ENCODE results near the gene DCST2. TPM values are rescaled to one million over a fixed set of nuclear protein-coding genes. Genes with fewer than 3 reads are reported as not detected.

DCST2 gene
- total and polyA plus RNA-seq, 9 donors = 0.17 to 1.4 (median 1.1) TPM; not detected in 1

DNA sequence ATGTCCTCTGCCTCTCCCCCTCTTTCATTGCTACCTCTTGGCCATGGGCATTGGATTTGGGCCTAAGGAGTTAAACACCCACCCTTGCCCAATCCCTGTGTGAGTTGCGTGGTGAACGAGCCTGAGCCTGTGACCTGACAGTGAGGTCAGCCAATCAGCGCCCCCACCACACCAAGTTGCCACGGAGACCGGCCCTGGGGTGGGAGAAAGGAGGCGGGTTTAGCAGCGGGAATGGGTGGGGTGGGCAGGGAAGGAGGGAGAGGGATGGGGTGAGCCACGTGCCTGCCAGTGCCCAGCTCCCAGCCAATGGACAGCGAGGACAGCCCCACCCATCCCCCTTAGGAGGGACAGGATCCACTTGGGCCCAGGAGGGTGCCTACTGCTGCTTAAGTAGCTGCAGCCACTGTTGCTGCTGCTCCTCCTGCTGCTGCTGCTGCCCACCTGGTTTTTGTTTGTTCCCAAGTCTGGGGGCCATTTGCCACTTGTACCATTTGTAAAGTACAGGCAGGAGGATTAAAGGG lies 21.5 kb downstream of the DCST2 start:
- H3K9me3 ChIP-seq = no peaks in the 10 kb centered on the region
- no peaks in the 10 kb centered on the region for H3K27me3 ChIP-seq
- no peak overlapping the region for H3K4me3 ChIP-seq
- TF ChIP-seq, protein P1, sequence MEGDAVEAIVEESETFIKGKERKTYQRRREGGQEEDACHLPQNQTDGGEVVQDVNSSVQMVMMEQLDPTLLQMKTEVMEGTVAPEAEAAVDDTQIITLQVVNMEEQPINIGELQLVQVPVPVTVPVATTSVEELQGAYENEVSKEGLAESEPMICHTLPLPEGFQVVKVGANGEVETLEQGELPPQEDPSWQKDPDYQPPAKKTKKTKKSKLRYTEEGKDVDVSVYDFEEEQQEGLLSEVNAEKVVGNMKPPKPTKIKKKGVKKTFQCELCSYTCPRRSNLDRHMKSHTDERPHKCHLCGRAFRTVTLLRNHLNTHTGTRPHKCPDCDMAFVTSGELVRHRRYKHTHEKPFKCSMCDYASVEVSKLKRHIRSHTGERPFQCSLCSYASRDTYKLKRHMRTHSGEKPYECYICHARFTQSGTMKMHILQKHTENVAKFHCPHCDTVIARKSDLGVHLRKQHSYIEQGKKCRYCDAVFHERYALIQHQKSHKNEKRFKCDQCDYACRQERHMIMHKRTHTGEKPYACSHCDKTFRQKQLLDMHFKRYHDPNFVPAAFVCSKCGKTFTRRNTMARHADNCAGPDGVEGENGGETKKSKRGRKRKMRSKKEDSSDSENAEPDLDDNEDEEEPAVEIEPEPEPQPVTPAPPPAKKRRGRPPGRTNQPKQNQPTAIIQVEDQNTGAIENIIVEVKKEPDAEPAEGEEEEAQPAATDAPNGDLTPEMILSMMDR (IDR thresholded peaks at IDR 0.05) = no peak
- TF ChIP-seq POLR2A (IDR thresholded peaks at IDR 0.05) (no peak), EP300 (IDR thresholded peaks at IDR 0.05) (no peak)
- WGBS, 3 donors = 0 to 20% (median 16%) methylated on average over 2 to 9 of the region's 9 CpGs
- intact Hi-C loops (cut with DNase I) = no loop called here
- H3K4me1 ChIP-seq (ENCODE audit: insufficient read depth) = peaks cover 12% of the 10 kb centered on the region
- H3K27ac ChIP-seq = peak overlapping the region; percentile 57 to 62
- peak; percentile 82 to 88 (median 84) for DNase-seq
- H3K36me3 ChIP-seq = no peaks in the 10 kb centered on the region

DNA sequence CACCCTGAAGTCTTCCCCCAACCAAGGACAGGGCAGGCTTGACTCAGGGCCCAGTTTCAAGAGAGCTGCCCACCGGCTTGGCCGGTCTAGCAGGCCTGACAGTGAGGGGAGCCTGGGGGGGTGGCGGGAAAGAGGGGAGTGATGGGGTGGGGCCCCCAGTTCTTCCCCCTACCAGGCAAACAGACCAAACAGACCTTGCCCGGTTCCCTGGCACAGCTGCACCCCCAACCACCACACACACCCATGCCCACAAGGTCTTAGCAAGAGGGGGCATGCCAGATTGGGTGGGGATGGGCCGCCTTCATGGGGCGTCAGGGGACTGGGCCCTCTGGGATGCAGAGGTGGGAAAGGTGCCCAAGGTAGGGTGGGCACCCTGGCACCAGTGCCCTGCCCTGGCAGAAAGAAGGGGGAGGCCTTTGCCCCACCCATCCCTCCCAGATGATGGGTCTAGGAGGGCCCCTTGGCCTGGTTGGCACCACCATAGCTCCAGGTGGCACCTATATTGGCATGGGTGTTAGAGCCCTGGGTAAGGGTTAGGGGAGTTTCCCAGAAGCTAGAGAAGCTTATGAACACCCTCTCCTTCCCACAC lies 22.1 kb downstream of the DCST2 start:
- Histone ChIP-seq H3K4me3 (no peak overlapping the region), H3K4me1 (ENCODE audit: insufficient read depth) (peaks cover 10% of the 10 kb centered on the region), H3K27me3 (no peaks in the 10 kb centered on the region), H3K9me3 (no peaks in the 10 kb centered on the region), H3K36me3 (no peaks in the 10 kb centered on the region), H3K27ac (peak overlapping the region; percentile 57 to 62)
- intact Hi-C loops (cut with DNase I) = no loop called here
- DNase-seq = peak in 1 of 5 donors; percentile 58
- TF ChIP-seq EP300 (IDR thresholded peaks at IDR 0.05) (no peak), POLR2A (IDR thresholded peaks at IDR 0.05) (no peak)
- TF ChIP-seq, protein P1 (IDR thresholded peaks at IDR 0.05) = no peak
- 87 to 96% (median 96%) methylated on average over 6 of the region's 6 CpGs for WGBS, 3 donors

DNA sequence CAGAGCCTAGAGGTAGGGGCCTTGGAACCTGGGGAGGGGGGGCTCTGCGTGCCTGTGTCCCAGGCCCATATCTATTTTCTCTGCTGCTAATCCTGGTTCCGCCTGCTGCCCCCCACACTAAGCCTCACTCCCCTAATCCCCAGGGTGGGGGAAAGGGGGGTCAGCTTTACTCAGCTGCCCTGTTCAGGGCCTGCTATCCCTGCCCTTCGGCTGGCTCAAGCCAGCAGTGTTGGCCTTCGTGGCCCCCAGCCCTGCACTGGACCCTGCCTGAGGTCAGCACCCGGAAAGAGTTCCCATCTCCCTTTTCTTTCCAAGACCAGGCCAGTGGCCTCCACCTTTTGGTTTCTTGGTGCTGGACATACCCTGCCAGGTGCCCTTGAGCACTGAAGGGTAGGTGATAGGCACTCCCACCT lies 22.6 kb downstream of the DCST2 start:
- TF ChIP-seq POLR2A (IDR thresholded peaks at IDR 0.05) (no peak), EP300 (IDR thresholded peaks at IDR 0.05) (no peak)
- TF ChIP-seq, protein P1 (IDR thresholded peaks at IDR 0.05) = no peak
- intact Hi-C loops (cut with DNase I) = no loop called here

DNA sequence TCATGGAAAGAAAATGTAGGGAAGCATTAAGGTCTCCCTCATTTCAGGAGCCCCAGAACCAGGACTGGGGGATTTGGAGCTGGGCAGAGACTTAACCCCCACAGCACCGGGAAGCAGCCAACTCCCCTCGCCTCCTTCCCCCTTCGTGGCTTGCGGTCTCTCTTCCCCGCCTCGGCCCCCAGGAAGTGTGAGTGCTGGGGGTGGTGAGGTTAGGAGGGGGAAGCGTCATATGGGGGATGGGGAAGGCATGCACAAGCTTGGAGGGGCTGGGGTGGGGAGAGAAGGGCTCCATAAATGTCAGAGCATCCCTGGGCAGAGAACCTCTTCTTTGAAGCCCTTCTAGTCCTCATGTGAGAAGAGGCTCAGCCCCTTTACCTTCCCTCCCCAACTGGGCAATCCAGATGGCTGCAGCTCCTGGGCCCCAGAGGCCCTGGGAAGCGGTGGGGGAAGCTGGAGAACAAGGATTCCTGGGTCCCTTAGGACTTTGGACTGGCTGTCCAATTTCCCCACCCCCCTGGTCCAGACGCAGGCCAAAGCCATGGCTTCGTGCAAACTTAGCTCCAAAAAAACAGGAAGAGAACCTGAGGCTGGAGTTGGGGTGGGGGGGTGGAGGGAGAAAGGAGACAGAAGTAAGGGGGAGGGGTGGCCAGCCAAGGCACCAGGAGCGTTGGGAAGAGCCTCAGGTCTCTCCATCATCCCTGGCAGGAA lies 23.2 kb downstream of the DCST2 start:
- WGBS, 3 donors = 63 to 75% (median 67%) methylated on average over 11 of the region's 11 CpGs
- peak overlapping the region in 1 of 2 donors; percentile 38 for H3K27ac ChIP-seq
- peak in 1 of 5 donors; percentile 26 for DNase-seq
- no peaks in the 10 kb centered on the region for H3K27me3 ChIP-seq
- TF ChIP-seq, protein P1 (IDR thresholded peaks at IDR 0.05) = no peak
- no peak for TF ChIP-seq POLR2A (IDR thresholded peaks at IDR 0.05)
- no peak for TF ChIP-seq EP300 (IDR thresholded peaks at IDR 0.05)
- no peak overlapping the region for H3K4me3 ChIP-seq
- no peaks in the 10 kb centered on the region for H3K36me3 ChIP-seq
- peaks cover 11% of the 10 kb centered on the region for H3K4me1 ChIP-seq (ENCODE audit: insufficient read depth)
- intact Hi-C loops (cut with DNase I) = no loop called here
- no peaks in the 10 kb centered on the region for H3K9me3 ChIP-seq

More for the DNA sequence above, 22.6 kb downstream of the DCST2 start:
- Histone ChIP-seq H3K27ac (peak overlapping the region in 1 of 2 donors; percentile 57), H3K36me3 (no peaks in the 10 kb centered on the region), H3K4me1 (ENCODE audit: insufficient read depth) (peaks cover 10% of the 10 kb centered on the region), H3K4me3 (no peak overlapping the region), H3K27me3 (no peaks in the 10 kb centered on the region), H3K9me3 (no peaks in the 10 kb centered on the region)
- 68 to 73% (median 69%) methylated on average over 5 of the region's 5 CpGs for WGBS, 3 donors
- peak in 1 of 5 donors; percentile 28 for DNase-seq
